GM21576 (cell line): Measurements from ENCODE around the gene BEX3.

Experiments used
- ATAC-seq: cut with Tn5 transposase; IDR thresholded peaks from one replicate; pipeline ENCODE4 v1.9.1; 2021; ENCODE audit warnings: mild to moderate bottlenecking, moderate library complexity; ENCODE audit not compliant: unreplicated experiment

BEX3 gene

GRCh38 chrX:103417933-103418332 lies 41.6 kb downstream of the BEX3 start:
- ATAC-seq = no peak

DNA sequence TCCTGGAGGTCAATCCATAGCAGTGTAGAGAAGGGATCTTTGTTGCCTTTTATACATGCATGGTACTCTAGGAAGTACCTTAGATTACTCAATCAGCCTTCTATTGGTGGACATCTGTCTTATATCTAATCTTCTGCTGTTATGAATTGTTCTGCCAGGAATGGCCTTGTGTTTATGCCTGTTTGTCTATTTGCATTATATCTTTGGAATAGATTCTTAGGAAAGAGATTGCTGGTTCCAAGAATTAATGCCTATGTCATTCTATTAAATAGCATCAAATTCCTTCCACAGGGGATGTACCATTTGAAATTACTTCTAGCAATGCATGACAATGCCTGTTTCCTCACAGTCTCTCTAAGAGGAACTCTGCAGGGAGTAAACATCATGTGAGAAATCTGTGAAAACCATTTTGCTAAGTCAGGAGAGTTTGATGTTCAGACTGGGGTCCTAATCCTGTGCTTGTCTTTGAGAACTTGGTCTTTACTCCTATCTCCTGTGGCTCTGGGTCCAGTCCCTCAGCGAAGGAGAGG lies 42.5 kb downstream of the BEX3 start:
- ATAC-seq = no peak

DNA sequence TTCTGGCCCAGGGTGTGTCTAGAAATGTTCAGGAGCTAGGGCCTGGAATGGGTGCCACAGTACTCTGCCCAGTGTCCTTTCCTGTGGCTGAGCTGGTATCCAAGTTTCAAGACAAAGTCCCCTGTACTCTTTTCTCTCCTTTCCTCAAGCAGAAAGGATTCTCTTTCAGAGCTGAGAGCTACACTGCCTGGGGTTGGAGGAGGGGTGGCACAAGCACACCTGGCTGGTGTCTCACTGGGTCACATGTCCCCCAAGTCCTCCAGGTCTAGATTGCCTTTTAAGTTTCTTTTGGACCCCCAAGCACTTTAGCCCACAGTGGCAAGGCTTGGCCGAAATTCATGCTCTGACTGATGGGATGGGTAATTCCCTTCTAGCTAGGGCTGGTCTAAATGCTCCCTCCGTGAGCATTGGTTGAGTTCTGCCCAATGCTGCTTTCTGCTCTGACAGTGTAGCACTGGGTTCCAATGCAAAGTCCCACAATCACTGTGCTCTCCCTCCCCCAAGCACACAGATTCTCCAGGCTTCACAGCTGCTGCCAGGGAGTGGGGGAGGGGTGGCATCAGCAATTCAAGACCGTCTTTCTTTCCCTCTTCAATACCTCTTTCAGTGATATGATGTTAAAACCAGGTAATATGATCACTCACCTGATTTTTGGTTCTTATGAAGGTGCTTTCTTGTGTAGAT lies 47.8 kb downstream of the BEX3 start:
- ATAC-seq = no peak
